ENCODE data around the gene TBX1. TPM values are rescaled to one million over a fixed set of nuclear protein-coding genes. Genes with fewer than 3 reads are reported as not detected.
"Not testable (repeated sequence)": the region's sequence is repeated elsewhere in the genome, so short reads cannot be mapped to it uniquely, and the experiment has no call there.

The TBX1 gene
- total RNA-seq, 2 donors from 2014 or later = 7.5 to 8.1 TPM

DNA sequence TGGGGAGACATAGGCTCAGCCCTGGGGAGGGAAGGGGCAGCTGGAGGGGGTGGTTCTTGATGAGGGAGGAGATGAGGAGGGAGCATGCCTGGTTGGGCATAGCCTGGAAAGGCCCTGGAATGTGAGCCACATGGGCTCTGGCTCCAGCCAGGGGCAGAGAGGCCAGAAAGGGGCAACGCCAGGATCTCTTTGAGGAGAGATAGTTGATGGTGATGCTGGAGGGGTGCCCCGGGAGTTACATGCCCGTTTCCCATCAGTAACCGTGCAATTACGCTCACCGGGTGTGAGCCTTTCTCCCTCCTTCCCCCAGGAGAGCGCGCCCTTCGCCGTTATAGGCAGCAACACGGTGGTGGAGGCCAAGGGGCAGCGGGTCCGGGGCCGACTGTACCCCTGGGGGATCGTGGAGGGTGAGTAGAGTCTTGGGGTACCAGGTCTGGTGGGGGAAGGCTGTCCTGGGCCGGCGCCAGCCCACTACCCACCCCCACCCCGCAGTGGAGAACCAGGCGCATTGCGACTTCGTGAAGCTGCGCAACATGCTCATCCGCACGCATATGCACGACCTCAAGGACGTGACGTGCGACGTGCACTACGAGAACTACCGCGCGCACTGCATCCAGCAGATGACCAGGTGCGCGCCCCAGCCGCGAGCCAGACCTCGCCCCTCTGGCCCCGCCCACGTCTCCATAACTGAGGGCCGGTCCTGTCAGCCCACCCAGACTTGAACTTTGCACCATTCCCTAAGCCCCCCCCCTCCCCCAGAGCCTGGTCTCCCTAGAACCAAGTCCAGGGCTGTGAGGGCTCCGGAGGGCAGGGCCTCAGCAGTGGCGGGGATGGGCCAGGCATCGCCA lies 39.0 kb upstream of the TBX1 start:
- no peak for DNase-seq (ENCODE audit: low spot score)
- intact Hi-C loops (cut with DNase I) = no loop called here

- intact Hi-C loops (cut with DNase I) = no loop called here
- no peak for DNase-seq (ENCODE audit: low spot score)
Measured at GRCh38 chr22:19722178-19722981, 38.2 kb upstream of the TBX1 start.

DNA sequence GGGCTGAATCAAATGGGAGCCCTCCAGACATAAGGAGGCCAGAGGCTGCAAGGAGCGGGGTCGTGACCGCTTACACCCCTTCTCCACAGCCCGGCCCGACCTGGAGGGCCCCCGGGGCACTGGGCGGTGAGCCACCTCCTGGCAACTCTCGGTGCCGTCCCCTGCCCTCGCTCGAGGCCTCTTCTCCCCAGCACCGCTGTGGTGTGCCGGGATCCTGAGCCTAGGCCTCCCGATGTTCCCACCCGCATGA lies 37.7 kb upstream of the TBX1 start:
- DNase-seq (ENCODE audit: low spot score) = no peak

GRCh38 chr22:19723232-19723982 lies 37.2 kb upstream of the TBX1 start, which contains the start of gene GP1BB:
GP1BB (plus strand) TSS chr22:19723539; CDS start chr22:19723570, 31 bp downstream.
- intact Hi-C loops (cut with DNase I) = no loop called here
- DNase-seq (ENCODE audit: low spot score) = no peak

More for the DNA sequence above, 37.7 kb upstream of the TBX1 start:
- intact Hi-C loops (cut with DNase I) = no loop called here

- intact Hi-C loops (cut with DNase I) = no loop called here
- DNase-seq (ENCODE audit: low spot score) = no peak
Measured at GRCh38 chr22:19723983-19724827, 36.4 kb upstream of the TBX1 start.

DNA sequence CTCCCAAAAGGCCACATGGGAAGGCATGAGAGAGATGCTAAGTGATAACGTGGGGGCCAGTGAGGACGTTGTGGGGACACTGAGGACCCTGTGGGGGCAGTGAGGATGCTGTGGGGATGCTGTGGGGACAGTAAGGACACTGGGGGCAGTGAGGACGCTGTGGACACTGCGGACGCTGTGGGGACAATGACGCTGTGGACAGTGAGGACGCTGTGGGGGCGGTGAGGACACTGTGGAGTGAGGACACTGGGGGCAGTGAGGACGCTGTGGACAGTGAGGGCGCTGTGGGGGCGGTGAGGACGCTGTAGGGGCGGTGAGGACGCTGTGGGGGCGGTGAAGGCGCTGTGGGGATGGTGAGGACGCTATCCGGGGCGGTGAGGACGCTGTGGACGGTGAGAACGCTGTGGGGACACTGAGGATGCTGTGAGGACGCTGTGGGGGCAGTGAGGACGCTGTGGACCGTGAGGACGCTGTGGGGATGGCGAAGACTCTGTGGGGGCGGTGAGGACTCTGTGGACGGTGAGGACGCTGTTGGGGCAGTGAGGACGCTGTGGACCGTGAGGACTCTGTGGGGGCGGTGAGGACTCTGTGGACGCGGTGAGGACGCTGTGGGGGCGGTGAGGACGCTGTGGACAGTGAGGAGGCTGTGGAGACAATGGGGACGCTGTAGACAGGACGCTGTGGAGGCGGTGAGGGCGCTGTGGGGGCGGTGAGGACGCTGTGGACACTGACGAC lies 35.5 kb upstream of the TBX1 start:
- intact Hi-C loops (cut with DNase I) = no loop called here

DNA sequence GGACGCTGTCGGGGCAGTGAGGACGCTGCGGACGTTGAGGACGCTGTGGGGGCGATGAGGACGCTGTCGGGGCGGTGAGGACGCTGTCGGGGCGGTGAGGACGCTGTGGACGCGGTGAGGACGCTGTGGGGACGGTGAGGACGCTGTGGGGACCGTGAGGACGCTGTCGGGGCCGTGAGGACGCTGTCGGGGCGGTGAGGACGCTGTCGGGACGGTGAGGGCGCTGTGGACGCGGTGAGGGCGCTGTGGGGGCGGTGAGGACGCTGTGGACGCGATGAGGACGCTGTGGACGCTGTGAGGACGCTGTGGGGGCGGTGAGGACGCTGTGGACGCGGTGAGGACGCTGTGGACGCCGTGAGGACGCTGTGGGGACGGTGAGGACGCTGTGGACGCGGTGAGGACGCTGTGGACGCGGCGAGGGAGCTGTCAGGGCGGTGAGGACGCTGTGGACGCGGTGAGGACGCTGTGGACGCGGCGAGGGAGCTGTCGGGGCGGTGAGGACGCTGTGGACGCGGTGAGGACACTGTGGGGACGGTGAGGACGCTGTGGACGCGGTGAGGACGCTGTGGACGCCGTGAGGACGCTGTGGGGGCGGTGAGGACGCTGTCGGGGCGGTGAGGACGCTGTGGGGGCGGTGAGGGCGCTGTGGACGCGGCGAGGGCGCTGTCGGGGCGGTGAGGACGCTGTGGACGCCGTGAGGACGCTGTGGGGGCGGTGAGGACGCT lies 34.4 kb upstream of the TBX1 start:
- DNase-seq (ENCODE audit: low spot score); intact Hi-C loops (cut with DNase I): not testable (repeated sequence)

More for the DNA sequence above, 35.5 kb upstream of the TBX1 start:
- no peak for DNase-seq (ENCODE audit: low spot score)

DNA sequence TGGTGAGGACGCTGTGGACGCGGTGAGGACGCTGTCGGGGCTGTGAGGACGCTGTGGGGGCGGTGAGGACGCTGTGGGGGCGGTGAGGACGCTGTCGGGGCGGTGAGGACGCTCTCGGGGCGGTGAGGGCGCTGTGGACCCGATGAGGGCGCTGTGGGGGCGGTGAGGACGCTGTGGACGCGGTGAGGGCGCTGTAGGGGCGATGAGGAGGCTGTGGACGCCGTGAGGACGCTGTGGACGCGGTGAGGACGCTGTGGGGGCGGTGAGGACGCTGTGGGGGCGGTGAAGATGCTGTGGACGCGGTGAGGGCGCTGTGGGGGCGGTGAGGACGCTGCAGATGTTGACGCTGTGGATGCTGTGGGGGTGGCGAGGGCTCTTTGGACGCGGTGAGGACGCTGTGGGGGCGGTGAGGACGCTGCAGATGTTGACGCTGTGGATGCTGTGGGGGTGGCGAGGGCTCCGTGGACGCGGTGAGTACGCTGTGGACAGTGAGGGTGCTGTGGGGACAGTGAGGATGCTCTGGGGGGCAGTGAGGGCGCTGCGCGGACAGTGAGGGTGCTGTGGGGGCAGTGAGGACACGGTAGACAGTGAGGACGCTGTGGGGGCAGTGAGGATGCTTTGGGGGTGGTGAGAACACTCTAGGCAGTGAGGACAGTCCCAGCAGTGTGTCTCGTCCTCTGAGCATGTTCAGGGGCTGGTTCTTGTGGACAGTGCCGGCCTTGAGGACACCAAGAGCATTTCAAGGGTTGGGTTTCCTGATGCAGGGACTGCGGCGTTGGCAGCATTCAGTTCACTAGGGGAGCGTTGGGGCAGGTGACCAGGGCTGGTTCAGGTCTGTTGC lies 33.0 kb upstream of the TBX1 start:
- DNase-seq (ENCODE audit: low spot score) = no peak
- intact Hi-C loops (cut with DNase I) = no loop called here

- intact Hi-C loops (cut with DNase I) = no loop called here
- no peak for DNase-seq (ENCODE audit: low spot score)
Measured at GRCh38 chr22:19728271-19728670, 32.3 kb upstream of the TBX1 start.

DNA sequence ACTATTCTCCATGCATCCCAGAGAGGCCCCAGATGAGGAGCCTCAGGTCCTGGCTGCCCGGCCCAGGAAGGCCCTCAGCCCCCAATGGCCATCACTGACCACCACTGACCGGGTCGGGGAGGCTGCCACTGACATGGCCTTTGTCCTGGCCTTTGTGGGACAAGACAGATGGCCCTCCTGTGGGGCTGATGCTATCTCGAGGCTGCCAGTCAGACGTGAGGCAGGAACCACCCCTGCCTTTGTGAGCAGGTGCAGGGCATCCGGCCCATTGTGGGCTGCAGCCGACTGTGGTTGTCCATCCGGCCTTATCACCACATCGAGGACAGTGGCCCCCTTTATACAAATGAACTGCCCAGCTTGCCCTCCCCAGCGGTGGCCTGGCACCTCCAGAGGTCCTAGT lies 31.7 kb upstream of the TBX1 start:
- intact Hi-C loops (cut with DNase I) = no loop called here
- no peak for DNase-seq (ENCODE audit: low spot score)

DNA sequence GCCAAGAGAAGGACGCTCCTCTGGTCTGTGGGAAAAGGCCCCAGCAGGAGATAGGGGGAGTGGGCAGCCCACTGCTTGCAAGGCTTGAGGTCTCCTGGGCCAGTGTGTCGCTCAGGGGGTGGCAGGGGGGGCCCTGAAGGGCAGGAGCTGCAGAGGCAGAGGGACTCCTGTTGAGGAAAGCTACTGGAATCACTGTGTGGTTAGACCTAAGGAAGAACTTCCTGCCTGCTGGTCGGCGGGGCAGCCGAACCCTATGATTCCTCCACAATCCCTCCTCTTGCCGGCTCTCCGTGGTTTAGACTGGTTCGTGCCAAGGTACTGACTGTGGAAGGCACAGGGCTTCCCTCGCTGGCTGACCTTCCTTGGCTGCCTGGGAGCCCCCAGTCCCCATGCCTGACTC lies 31.1 kb upstream of the TBX1 start:
- no peak for DNase-seq (ENCODE audit: low spot score)
- intact Hi-C loops (cut with DNase I) = no loop called here

GRCh38 chr22:19730198-19730597 lies 30.4 kb upstream of the TBX1 start:
- intact Hi-C loops (cut with DNase I) = loop anchor here (2.0 kb wide), 2 partner anchors 179 to 181 kb away; no protein-coding TSS in a partner anchor

GRCh38 chr22:19730655-19731360 lies 29.8 kb upstream of the TBX1 start:
- peak; percentile 96 for DNase-seq (ENCODE audit: low spot score)
- intact Hi-C loops (cut with DNase I) = loop anchor here (2.0 kb wide), 2 partner anchors 178 to 180 kb away; no protein-coding TSS in a partner anchor

More at GRCh38 chr22:19730198-19730597, 30.4 kb upstream of the TBX1 start:
- DNase-seq (ENCODE audit: low spot score) = no peak

DNA sequence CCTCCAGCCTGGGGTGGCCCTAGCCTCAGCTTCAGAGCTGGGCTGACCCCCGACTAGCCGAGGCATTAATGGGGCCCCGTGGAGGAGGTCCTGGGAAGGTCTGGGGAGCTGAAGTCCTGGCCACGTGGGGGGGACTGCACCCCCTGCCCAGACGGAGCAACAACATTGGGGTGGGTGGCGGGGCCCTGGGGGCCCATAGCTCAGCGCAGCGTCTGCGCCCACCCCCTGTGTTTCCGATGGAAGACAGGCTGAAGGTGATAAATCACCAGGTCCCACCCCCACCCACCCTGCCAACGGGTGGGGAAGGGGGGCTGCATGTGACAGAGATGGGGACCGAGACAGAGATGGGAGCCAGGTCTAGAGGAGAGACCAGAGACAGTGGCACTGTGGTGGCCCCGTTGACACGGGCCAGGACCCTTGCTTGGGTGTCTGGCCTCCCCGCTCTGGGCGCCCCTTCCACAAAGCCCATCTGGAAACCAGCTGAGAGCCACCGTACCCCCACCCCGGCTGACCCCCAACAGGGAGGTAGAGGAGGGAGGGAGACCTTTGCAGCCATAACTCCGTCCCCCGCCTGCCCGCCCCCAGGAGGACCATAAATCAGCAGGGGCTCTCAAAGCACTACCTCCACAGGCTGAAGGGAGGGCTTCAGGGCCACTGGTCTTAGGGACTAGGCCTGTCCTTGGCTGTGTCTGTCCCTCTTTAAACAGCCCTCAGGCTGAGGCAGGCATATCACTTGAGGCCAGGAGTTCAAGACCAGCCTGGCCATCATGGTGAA lies 29.0 kb upstream of the TBX1 start:
- intact Hi-C loops (cut with DNase I) = loop anchor here (2.0 kb wide), 2 partner anchors 177 to 179 kb away; no protein-coding TSS in a partner anchor
- no peak for DNase-seq (ENCODE audit: low spot score)

DNA sequence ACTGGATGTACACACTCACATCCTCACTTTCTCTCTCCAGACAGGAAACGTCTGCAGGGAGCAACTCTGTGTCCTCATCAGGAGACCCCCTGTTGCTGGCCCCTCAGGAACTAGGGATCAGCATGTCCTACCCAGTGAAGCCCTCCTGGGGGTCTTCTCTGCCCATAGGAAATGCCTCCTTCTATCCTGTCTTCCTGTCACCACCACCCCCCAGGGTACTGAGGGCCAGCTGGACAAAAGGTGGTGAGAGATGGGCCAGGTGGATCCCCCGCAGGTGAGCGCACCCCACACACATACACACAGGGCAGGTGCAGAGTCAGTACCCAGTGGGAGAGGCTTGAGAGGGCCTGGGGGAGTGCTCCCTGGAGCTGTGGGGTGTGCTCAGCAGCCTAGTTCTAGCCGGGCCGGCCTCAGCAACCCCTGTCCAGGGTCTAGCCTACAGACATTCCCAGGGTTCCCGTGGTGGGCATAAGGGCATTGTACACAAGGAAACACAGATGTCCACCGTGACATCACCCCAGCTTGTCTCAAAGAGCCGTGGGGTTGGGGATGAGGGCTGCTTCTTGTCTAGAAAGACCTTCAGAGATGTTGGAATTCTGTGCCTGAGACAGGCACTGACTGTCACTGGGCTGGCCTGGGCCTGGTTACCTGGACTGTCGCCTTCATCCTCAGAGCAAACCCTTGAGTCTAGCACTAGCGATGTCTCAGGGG lies 28.0 kb upstream of the TBX1 start:
- intact Hi-C loops (cut with DNase I) = no loop called here
- DNase-seq (ENCODE audit: low spot score) = no peak

Data from posterior vena cava (tissue), 2 donors.